NCI-H187 (cell line): ENCODE measurements around the gene MYBL2.
"Not testable (repeated sequence)": the region's sequence is repeated elsewhere in the genome, so short reads cannot be mapped to it uniquely, and the experiment has no call there.

Experiments
- DNase-seq, 2 experiments: peaks; one replicate each; lab custom pipeline; 2025; lab: John Stamatoyannopoulos, UW

Gene MYBL2

DNA sequence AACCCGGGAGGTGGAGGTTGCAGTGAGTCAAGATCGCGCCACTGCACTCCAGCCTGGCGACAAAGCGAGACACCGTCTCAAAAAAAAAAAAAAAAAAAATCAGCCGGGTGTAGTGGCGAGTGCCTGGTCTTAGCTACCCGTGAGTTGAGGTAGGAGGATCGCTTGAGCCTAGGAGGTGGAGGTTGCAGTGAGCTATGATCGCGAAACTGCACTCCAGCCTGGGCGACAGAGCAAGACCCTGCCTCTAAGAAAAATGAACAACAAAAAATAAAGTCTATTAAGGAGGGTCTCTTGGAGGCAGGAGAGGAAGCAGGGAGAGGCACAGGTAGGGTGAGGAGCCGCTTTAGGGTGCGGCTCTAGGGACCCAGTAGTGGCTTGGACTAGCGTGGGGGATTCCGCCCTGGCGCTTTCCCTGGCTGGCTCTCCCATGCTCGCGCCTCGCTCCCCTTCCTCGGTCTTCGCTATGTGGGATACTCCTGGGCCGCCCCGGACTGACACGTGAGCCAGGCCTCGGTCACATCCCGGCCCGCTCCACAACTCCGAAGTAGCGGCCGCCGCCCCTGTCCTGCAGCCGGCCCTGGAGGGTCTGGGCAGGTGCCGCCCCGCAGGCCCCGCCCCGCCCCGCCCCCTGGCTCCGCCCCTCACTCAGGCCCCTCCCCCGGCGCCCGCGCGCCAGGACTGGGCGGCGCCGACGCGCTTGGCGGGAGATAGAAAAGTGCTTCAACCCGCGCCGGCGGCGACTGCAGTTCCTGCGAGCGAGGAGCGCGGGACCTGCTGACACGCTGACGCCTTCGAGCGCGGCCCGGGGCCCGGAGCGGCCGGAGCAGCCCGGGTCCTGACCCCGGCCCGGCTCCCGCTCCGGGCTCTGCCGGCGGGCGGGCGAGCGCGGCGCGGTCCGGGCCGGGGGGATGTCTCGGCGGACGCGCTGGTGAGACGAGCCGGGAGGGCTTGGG, at the start of gene MYBL2:
TSS of gene MYBL2 (plus strand) at position 739 of the 953 bp plus-strand sequence. CDS start at position 909, 170 bp downstream.
- DNase-seq: peak in 1 of 2 experiments; percentile 60

DNA sequence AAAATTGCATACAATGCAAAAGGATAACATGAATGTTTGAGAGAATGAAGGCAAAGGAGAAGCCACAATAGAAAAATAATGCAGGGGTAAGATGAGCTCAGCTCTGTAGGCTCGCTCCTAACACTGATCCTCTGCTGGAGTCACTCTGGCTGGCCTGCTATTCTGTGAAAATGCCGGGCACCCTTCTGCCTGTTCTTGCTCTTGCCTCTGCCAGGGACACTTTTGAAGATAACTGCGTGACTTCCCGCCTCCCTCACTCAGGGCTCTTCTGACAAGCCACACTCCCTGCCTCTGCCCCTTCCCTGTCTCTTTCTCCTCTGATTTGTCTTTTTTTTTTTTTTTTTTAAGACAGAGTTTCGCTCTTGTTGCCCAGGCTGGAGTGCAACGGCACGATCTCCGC, 35.3 kb upstream of the MYBL2 start:
- no peak for DNase-seq

DNA sequence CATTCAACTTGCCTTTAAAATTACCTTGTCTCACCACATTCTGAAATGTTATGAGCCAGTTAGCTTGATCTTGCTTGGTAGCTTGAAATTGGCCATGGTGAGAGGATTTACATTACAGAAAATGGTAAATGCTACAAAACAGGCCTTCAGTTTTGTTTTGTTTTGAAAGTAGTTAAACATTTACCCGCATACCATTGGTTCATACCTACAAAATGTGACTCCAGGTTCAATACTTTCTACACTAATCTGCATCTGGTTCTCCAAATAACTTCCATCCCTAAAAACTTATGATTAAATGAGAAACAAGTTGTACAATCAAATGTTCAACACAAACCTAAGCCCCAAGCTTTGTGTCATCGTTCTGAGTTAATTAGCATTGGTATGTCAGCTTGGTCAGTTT, 30.5 kb upstream of the MYBL2 start:
- no peak for DNase-seq

DNA sequence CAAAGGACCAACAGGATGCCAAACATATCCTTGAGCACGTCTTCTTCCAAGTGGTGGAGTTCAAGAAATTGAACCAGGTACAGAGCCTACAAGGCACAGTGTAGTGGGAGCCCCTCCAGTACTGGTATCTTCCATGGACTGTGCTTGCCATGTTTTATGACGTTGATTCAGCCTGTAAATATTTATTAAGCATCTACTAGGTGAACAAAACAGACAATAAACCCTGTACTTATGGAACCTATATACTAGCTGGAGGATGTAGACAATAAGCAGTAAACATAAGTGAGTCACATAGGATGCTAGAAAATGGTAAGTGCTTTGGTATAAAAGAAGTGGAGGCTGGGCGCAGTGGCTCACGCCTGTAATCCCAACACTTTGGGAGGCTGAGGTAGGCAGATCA, 24.4 kb upstream of the MYBL2 start:
- no peak for DNase-seq

- no peak for DNase-seq
Measured at GRCh38 chr20:43650997-43651525, 15.9 kb upstream of the MYBL2 start.

DNA sequence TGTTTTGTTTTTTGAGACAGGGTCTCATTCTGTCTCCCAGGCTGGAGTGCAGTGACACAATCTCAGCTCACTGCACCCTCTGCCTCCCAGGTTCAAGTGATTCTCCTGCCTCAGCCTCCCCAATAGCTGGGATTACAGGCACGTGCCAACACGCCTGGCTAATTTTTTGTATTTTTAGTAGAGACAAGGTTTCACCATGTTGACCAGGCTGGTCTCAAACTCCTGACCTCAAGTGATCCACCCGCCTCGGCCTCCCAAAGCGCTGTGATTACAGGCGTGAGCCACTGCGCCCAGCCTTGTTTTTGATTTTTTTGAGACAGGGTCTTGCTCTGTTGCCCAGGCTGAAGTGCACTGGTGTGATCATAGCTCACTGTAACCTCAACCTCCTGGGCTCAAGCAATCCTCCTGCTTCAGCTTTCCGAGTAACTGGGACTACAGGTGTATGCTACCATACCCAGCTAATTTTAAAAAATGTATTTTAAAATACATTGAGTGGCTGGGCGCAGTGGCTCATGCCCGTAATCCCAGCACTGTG, 15.2 kb upstream of the MYBL2 start:
- not testable (repeated sequence) for DNase-seq

DNA sequence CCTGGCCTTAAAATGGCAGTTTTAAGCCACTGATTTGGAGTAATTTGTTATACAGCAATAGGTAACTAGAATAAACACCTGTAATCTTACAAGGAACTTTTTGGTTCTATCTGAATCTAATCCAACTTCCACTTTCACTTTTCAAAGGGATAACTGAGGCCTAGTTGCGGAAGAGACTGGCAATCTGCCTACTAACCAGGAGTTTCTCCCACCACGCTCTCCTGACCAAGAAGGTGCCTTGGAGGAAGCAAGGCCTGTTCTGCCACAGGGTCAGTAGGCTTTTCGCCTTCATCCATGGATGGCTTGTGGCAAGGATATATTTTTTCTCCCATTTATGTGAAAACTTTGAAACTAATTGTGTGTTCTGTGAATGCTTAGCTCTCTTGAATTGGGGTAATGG, 12.9 kb upstream of the MYBL2 start:
- no peak for DNase-seq

DNA sequence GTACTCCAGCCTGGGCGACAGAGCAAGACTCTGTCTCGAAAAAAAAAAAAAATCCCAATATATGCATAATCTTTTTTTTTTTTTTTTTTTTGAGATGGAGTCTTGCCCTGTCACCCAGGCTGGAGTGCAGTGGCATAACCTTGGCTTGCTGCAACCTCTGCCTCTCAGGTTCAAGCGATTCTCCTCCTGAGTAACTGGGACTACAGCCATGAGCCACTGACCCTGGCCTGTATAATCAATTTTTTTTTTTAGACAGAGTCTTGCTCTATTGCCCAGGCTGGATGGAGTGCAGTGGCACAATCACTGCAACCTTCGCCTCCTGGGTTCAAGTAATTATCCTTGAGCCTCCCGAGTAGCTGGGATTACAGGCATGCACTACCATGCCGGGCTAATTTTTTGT, 11.7 kb upstream of the MYBL2 start:
- DNase-seq: not testable (repeated sequence)

DNA sequence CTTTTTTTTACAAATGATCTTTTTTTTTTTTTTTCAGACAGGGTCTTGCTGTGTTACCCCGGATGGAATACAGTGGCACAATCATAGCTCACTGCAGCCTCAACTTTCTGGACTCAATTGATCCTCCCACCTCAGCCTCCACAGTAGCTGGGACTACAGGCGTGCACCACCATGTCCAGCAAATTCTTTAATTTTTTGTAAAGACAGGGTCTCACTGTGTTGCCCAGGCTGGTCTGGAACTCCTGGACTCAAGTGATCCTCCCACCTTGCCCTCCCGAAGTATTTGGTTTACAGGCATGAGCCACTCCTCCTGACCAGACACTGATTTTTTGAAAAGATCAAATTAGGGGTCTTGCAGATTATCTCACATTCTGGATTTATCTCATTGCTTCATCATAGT, 11.0 kb upstream of the MYBL2 start:
- no peak for DNase-seq

DNA sequence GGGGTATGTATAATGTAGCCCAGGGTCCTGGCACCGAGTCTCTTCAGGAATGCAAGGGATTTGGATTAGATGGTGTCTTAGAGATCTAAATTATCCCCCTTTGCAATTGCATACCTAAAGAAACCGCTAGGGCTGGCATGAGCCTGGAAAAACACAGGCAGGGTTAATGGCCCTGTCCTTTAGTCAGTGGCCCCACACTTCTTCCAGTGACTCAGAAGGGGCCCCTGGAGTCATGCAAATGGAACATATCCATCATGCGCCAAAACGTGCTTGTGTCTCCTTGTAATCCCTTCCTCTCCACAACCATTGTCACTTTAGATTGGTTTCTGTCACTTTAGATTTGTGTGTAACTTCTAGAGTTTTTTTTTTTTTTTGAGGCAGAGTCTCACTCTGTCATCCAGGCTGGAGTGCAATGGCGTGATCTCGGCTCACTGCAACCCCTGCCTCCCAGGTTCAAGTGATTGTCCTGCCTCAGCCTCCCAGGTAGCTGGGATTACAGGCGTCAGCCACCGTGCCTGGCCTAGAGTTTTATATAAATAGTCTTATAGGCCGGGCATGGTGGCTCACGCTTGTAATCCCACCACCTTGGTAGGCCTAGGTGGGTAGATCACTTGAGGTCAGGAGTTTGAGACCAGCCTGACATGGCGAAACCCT, 8.7 kb upstream of the MYBL2 start:
- no peak for DNase-seq

- DNase-seq: no peak
Measured at GRCh38 chr20:43658723-43659419, 8.0 kb upstream of the MYBL2 start.

- no peak for DNase-seq
Measured at GRCh38 chr20:43662943-43663655, 3.8 kb upstream of the MYBL2 start.

DNA sequence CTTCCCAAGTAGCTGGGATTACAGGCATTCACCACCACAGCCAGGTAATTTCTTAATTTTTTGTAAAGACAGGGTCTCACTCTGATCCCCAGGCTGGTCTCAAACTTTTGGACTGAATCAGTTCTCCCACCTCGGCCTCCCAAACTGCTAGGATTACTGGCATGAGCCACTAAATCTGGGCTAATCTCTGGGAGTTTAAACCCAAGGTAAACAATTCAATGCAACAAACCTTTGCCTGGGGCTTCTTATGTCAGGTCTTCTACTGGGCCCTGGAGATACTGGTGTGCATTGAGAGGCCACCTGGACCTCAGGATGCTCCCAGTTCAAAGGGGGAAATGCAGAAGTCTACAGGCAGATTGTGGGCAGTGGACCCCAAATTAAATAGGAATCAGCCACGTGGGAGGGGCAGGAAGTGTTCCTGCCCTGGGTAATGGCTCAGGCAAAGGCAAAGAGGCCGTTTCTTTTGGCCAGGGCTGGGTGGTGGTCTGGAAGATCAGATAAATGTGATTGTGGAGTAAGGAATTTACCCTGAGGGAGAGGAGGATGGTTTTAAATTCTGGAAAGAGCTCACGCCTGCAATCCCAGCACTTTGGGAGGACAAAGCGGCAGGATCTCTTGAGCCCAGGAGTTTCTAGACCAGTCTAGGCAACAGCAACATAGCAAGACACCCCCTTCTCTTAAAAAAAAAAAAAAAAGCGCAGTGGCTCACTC, 1.3 kb upstream of the MYBL2 start:
- no peak for DNase-seq

- DNase-seq: peak in 1 of 2 experiments; percentile 12
Measured at GRCh38 chr20:43667341-43668132, 623 bp downstream of the MYBL2 start.

GRCh38 chr20:43669332-43669731, 2.4 kb downstream of the MYBL2 start:
- no peak for DNase-seq

DNA sequence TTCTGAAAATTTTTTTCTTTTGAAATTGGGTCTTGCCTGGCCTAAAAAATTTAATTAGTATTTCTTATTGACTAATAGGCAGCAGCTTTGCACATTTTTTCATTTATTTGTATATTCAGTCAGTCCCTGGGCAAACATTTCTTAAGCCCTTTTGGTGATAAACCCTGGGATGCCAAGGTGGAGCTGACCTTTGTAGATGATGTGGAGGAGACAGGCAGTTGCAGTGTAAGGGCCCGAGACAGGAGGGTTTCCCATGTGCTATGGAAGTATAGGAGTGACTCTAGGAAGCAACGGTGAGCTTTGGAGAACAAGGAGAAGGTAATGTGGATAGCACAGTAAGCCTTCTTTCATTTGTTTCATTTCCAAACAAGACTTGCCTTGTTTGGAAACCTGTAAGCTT, 3.5 kb downstream of the MYBL2 start:
- DNase-seq: no peak

DNA sequence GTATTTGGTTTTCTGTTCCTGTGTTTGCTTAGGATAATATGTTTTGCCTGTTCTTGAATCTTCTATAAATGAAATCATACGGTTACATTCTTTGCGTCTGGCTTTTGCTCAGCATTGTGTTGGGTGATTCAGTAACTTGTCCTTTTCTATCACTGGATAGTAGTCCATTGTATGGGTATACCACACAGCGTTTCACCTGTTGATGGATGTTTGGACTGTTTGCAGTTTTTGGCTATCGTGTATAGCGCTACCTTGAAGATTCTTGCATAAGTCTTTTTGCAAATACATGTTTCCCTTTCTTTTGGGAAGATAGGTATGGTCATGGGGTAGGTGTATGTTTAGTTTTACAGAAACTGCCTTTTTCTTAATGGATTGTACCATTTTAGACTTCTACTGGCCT, 9.5 kb downstream of the MYBL2 start:
- DNase-seq: no peak

- DNase-seq: no peak
Measured at GRCh38 chr20:43680981-43681380, 14.1 kb downstream of the MYBL2 start.

GRCh38 chr20:43681468-43681942, 14.6 kb downstream of the MYBL2 start:
- DNase-seq: peak; percentile 56 to 73

- DNase-seq: peak; percentile 9 to 33
Measured at GRCh38 chr20:43681991-43682410, 15.1 kb downstream of the MYBL2 start.
